HG03439 (cell line): ENCODE data around the gene HIF1A.

ENCODE experiments used
- ATAC-seq: cut with Tn5 transposase; IDR thresholded peaks from one replicate; pipeline ENCODE4 v1.9.1; 2021; ENCODE audit warnings: mild to moderate bottlenecking, moderate library complexity; ENCODE audit not compliant: unreplicated experiment

The HIF1A gene

GRCh38 chr14:61769893-61770292, 74.6 kb downstream of the HIF1A start:
- ATAC-seq: no peak

DNA sequence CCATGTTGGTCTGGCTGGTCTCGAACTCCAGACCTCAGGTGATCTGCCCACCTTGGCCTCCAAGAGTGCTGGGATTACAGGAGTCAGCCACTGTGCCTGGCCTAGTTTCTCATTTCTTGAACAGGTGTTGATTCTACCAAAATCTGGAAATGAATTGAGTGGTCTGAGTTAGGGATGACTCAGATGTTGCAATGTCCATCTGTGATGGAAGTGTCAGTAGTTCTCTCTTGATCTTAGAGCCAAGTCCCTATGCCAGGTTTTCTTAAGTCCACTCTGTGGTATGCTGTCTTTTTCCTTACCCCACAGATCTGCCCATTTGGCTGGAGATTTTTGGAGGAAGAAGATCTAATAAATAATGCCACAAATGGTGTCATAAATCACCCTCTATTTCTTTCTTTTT, 79.5 kb downstream of the HIF1A start:
- ATAC-seq: no peak

- ATAC-seq: no peak
Measured at GRCh38 chr14:61780125-61780524, 84.8 kb downstream of the HIF1A start.

GRCh38 chr14:61797309-61797708, 102.0 kb downstream of the HIF1A start:
- ATAC-seq: no peak
